HG03039 (cell line): ENCODE results near the gene AQP12A.

Experiments
- ATAC-seq: cut with Tn5 transposase; IDR thresholded peaks from one replicate; pipeline ENCODE4 v1.9.1; 2021; ENCODE audit warnings: mild to moderate bottlenecking, moderate library complexity; ENCODE audit not compliant: unreplicated experiment

The AQP12A gene

GRCh38 chr2:240707043-240707756 lies 15.5 kb downstream of the AQP12A start:
- ATAC-seq, result no peak

- no peak for ATAC-seq
Measured at GRCh38 chr2:240707821-240708220, 16.2 kb downstream of the AQP12A start.

GRCh38 chr2:240708457-240708856 lies 16.8 kb downstream of the AQP12A start:
- no peak for ATAC-seq

- no peak for ATAC-seq
Measured at GRCh38 chr2:240711296-240711695, 19.6 kb downstream of the AQP12A start.

GRCh38 chr2:240711701-240712100 lies 20.0 kb downstream of the AQP12A start:
- ATAC-seq, result no peak

GRCh38 chr2:240712121-240712520 lies 20.5 kb downstream of the AQP12A start:
- ATAC-seq, result no peak

GRCh38 chr2:240713071-240713927 lies 21.6 kb downstream of the AQP12A start:
- no peak for ATAC-seq

- no peak for ATAC-seq
Measured at GRCh38 chr2:240713928-240714746, 22.5 kb downstream of the AQP12A start.

- ATAC-seq, result no peak
Measured at GRCh38 chr2:240714747-240715725, 23.4 kb downstream of the AQP12A start.

- no peak for ATAC-seq
Measured at GRCh38 chr2:240716130-240716798, 24.6 kb downstream of the AQP12A start.

GRCh38 chr2:240717181-240717641 lies 25.5 kb downstream of the AQP12A start:
- ATAC-seq, result no peak

GRCh38 chr2:240717681-240718581 lies 26.3 kb downstream of the AQP12A start:
- no peak for ATAC-seq

- ATAC-seq, result no peak
Measured at GRCh38 chr2:240718896-240719490, 27.3 kb downstream of the AQP12A start.

GRCh38 chr2:240719676-240720545 lies 28.2 kb downstream of the AQP12A start:
- no peak for ATAC-seq

- no peak for ATAC-seq
Measured at GRCh38 chr2:240720686-240721595, 29.3 kb downstream of the AQP12A start.

- no peak for ATAC-seq
Measured at GRCh38 chr2:240721596-240722180, 30.0 kb downstream of the AQP12A start.
